Kidney (tissue), 14 donors: ENCODE measurements around the gene SWAP70. TPM values are rescaled to one million over a fixed set of nuclear protein-coding genes. Genes with fewer than 3 reads are reported as not detected.

Source experiments
- DNase-seq, 5 donors: peaks; one replicate each; pipeline ENCODE4 v3.0.0-alpha.2; 2013 to 2020
- FAIRE-seq: peaks from 2 replicates; lab custom pipeline; 2012; peaks lifted over from hg19 to GRCh38; lab: Jason Lieb, UNC
- H3K27ac ChIP-seq, 2 donors: one replicate each; pipeline ENCODE4 v1.7.0; 2013; ENCODE audit warnings: low read depth in 2 of 2, low read length in 2 of 2, inconsistent platforms in 1 of 2
- H3K27me3 ChIP-seq: one replicate; pipeline ENCODE4 v1.7.1; 2013; ENCODE audit warnings: low read length, inconsistent platforms; ENCODE audit not compliant: control insufficient read depth, insufficient read depth
- H3K36me3 ChIP-seq, 3 donors: one replicate each; pipeline versions ENCODE4 v1.7.0 to v1.7.1; 2013; ENCODE audit warnings: low read length in 3 of 3, control low read depth in 1 of 3, inconsistent platforms in 1 of 3; ENCODE audit not compliant: insufficient read depth in 3 of 3, control insufficient read depth in 2 of 3
- H3K4me1 ChIP-seq, 3 donors: one replicate each; pipeline versions ENCODE4 v1.7.0 to v1.7.1; 2013; ENCODE audit warnings: low read length in 3 of 3, inconsistent platforms in 1 of 3, low read depth in 1 of 3; ENCODE audit not compliant: control insufficient read depth in 2 of 3, insufficient read depth in 2 of 3
- H3K4me3 ChIP-seq, 3 donors: one replicate each; pipeline versions ENCODE4 v1.7.0 to v1.8.1; 2013; ENCODE audit warnings: low read length in 3 of 3, control low read depth in 1 of 3, inconsistent platforms in 1 of 3
- H3K9ac ChIP-seq, 3 donors: one replicate each; pipeline versions ENCODE4 v1.7.0 to v1.7.1; 2013; ENCODE audit warnings: low read length in 3 of 3, control low read depth in 1 of 3, inconsistent platforms in 1 of 3
- H3K9me3 ChIP-seq, 3 donors: one replicate each; pipeline versions ENCODE4 v1.7.0 to v1.7.1; 2013; ENCODE audit warnings: low read length in 3 of 3, control low read depth in 1 of 3, inconsistent platforms in 1 of 3; ENCODE audit not compliant: control insufficient read depth in 2 of 3, insufficient read depth in 1 of 3
- CTCF ChIP-seq: IDR thresholded peaks from 3 replicates; pipeline ENCODE4 v1.5.1; 2012; ENCODE audit warnings: mild to moderate bottlenecking, moderate library complexity, borderline replicate concordance; ENCODE audit not compliant: insufficient read depth; ENCODE audit errors: extremely low read depth
- intact Hi-C: fragments of 100-400 bp; cut with DNase I; formaldehyde crosslinking; loops from one replicate; pipeline ENCODE4 v1.11.1; 2022
- polyA plus RNA-seq: library from polyadenylated mRNA; stranded (reverse); fragments of 350-450 nt; fragmentation: Illumina TruSeq; extraction: RNeasy Lipid Tissue Mini Kit (QIAGEN cat#74804); gene quantifications from one replicate; pipeline ENCODE4 v1.2.3, GENCODE V29; 2014; ENCODE audit warnings: low read depth, low replicate concordance; ENCODE audit not compliant: insufficient read depth
- total RNA-seq: library from RNA; stranded (reverse); fragmentation: NEBNext Ultra II Directional; extraction: Animal tissue kit (Norgen Biotek cat#: 25700); gene quantifications from one replicate; pipeline ENCODE4 v1.2.1, GENCODE V29; 2021
- donor health status: control.
- donor health status: control.
- donor health status: control.
- donor health status: control.
- donor health status: control.
- donor health status: DM: yes; HTN: yes; CAD: no.
- donor health status: Normal renal cell carcinoma (clear cell type).

The SWAP70 gene
- total and polyA plus RNA-seq, 2 donors from 2014 or later, result 11.1 to 61.0 TPM

GRCh38 chr11:9642894-9643293, 21.0 kb upstream of the SWAP70 start:
- intact Hi-C loops, result no loop called here
- H3K9me3 ChIP-seq, result no peaks in the 10 kb centered on the region
- H3K4me3 ChIP-seq, result no peak overlapping the region
- no peaks in the 10 kb centered on the region for H3K27me3 ChIP-seq
- no peak for FAIRE-seq
- no peaks in the 10 kb centered on the region for H3K36me3 ChIP-seq
- no peak for TF ChIP-seq CTCF
- no peak overlapping the region for H3K9ac ChIP-seq
- no peak overlapping the region for H3K27ac ChIP-seq
- no peak for DNase-seq
- peaks cover 0 to 7% (median 3%) of the 10 kb centered on the region in 3 donors for H3K4me1 ChIP-seq

GRCh38 chr11:9643751-9644150, 20.1 kb upstream of the SWAP70 start:
- Histone ChIP-seq H3K4me3 (no peak overlapping the region), H3K36me3 (no peaks in the 10 kb centered on the region), H3K9ac (no peak overlapping the region), H3K27ac (no peak overlapping the region), H3K27me3 (no peaks in the 10 kb centered on the region), H3K4me1 (peaks cover 0 to 7% (median 3%) of the 10 kb centered on the region in 3 donors), H3K9me3 (no peaks in the 10 kb centered on the region)
- intact Hi-C loops, result no loop called here
- no peak for FAIRE-seq
- no peak for TF ChIP-seq CTCF
- no peak for DNase-seq

- no peak for TF ChIP-seq CTCF
- intact Hi-C loops, result no loop called here
- H3K4me3 ChIP-seq, result no peak overlapping the region
- H3K9me3 ChIP-seq, result no peaks in the 10 kb centered on the region
- no peak overlapping the region for H3K9ac ChIP-seq
- DNase-seq (no peak), FAIRE-seq (no peak)
- no peaks in the 10 kb centered on the region for H3K27me3 ChIP-seq
- H3K27ac ChIP-seq, result no peak overlapping the region
- no peaks in the 10 kb centered on the region for H3K36me3 ChIP-seq
- peaks cover 0 to 7% (median 3%) of the 10 kb centered on the region in 3 donors for H3K4me1 ChIP-seq
These were observed 18.0 kb upstream of the SWAP70 start for GRCh38 chr11:9645881-9646280.

GRCh38 chr11:9646324-9646723, 17.6 kb upstream of the SWAP70 start:
- H3K36me3 ChIP-seq, result no peaks in the 10 kb centered on the region
- H3K27me3 ChIP-seq, result no peaks in the 10 kb centered on the region
- DNase-seq, result no peak
- TF ChIP-seq CTCF, result no peak
- FAIRE-seq, result no peak
- H3K4me3 ChIP-seq, result no peak overlapping the region
- H3K9me3 ChIP-seq, result no peaks in the 10 kb centered on the region
- H3K4me1 ChIP-seq, result peaks cover 0 to 7% (median 3%) of the 10 kb centered on the region in 3 donors
- no peak overlapping the region for H3K27ac ChIP-seq
- intact Hi-C loops, result no loop called here
- H3K9ac ChIP-seq, result no peak overlapping the region
